AG09319 (cell line): ENCODE results near the gene MARK2.

Experiments used
- DNase-seq: peaks from one replicate; pipeline ENCODE4 v3.0.0-alpha.2; 2010; ENCODE audit warnings: low read depth; ENCODE audit errors: extremely low read depth
- CTCF ChIP-seq: IDR thresholded peaks from 2 replicates; pipeline ENCODE4 v1.5.1; 2011; ENCODE audit warnings: low read depth, mild to moderate bottlenecking, inconsistent platforms, low read length, moderate library complexity

Gene MARK2

GRCh38 chr11:63922673-63923192, 83.8 kb downstream of the MARK2 start:
- no peak for DNase-seq

GRCh38 chr11:63923319-63923718, 84.4 kb downstream of the MARK2 start:
- TF ChIP-seq CTCF, result no peak
- DNase-seq, result no peak

More at GRCh38 chr11:63922673-63923192, 83.8 kb downstream of the MARK2 start:
- TF ChIP-seq CTCF, result no peak

- TF ChIP-seq CTCF, result no peak
- no peak for DNase-seq
Measured at GRCh38 chr11:63929616-63930015, 90.7 kb downstream of the MARK2 start.

GRCh38 chr11:63931045-63931444, 92.1 kb downstream of the MARK2 start:
- DNase-seq, result no peak
- no peak for TF ChIP-seq CTCF

- DNase-seq, result no peak
- TF ChIP-seq CTCF, result no peak
Measured at GRCh38 chr11:63931876-63932275, 93.0 kb downstream of the MARK2 start.

- no peak for DNase-seq
- TF ChIP-seq CTCF, result no peak
Measured at GRCh38 chr11:63933459-63933858, 94.5 kb downstream of the MARK2 start.

- no peak for TF ChIP-seq CTCF
- DNase-seq, result no peak
Measured at GRCh38 chr11:63937713-63938478, 99.0 kb downstream of the MARK2 start.
